Dermis microvascular lymphatic vessel endothelial cell (primary cell): ENCODE measurements around the gene MAML3. TPM values are rescaled to one million over a fixed set of nuclear protein-coding genes. Genes with fewer than 3 reads are reported as not detected.

Source experiments
- DNase-seq, 2 donors: peaks; one replicate each; pipeline versions ENCODE4 v3.0.0 to v3.0.0-alpha.2; 2010; ENCODE audit warnings: low read depth in 2 of 2
- total RNA-seq: library from RNA; depleted of rRNA; stranded (reverse); fragments of >200 nt; gene quantifications from 2 replicates; pipeline ENCODE4 v1.2.1, GENCODE V29; 2014

The MAML3 gene
- total RNA-seq, 1 donor from 2014 or later: 4.4 TPM

DNA sequence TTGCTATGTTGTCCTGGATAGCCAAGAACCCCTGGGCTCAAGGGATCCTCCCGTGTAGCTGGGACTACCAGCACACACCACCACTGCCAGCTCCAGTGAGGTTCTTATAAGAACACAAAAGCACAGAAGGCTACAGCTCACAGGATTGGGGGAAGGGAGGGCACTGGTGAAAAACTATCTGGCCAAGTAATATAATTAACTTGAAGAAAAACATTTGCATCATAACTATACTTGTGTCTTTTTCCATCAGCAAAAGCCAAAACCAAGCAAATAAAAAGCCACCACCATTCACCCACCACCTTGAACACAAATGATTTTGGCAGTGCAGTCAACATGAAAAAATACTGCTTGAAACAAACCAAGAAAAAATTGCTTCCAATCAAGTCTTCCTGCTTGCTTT, 188.2 kb downstream of the MAML3 start:
- DNase-seq: no peak

DNA sequence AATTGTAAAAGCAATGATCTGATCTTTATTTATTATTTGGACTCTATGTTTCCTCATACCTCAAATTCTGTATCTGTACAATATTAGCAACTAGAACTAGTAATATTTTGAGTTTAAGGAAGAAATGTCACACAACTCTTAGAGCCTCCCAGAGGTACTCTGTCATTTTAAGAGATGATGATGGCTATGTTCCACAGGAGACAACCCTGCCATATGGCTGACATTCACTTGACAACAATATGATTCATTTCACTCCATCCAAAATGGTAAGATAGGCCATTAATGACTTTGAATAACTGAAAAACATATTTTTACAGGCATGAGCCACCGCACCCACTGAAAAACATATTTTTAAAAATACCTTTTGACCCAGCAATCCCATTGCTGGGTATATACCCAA, 190.3 kb downstream of the MAML3 start:
- DNase-seq: no peak

DNA sequence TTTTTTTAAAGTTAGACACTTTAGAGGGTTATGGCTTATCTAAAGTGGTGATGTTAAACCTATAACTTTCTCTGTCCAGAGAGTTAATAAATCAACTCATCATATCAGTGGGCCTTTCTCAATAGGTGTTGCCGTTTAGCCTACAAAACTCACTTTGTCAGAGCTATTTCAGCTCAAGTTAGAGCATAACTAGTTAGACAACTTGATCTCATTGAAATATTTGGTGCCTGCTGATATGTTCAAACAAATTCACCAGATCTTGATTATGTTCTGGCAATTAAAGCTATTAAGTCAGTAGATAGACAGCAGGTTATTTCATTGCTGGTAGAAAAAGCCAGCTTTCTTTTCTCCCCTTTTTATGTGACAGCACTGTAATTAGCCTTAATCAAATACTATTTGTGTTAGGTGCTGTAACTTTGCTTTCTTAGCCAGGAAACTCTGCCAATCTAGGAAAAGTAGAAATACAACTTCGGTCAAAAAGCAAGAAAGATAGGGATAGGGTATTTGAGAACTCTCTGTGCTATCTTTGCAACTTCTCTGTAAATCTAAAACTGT, 191.8 kb downstream of the MAML3 start:
- DNase-seq: no peak

- DNase-seq: peak in 1 of 2 donors; percentile 10
Measured at GRCh38 chr4:139961344-139961946, 192.5 kb downstream of the MAML3 start.

GRCh38 chr4:139959396-139959795, 194.6 kb downstream of the MAML3 start:
- DNase-seq: no peak

DNA sequence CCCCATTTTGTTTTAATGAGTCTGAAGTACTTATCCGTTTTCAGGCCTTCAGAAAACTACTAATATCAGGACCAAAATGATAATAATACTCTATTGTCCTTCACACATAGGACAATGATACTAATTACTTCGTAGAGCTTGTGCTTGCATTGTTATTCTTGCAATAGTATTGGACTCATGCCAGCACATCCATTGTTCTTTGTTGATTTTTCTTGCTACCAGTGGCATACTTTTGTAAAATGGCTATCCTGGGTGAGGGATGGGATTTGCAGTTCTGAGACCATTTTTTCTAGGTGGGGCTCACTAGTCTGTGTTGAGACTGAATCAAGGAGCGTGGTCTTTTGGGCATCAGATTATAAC, 195.3 kb downstream of the MAML3 start:
- peak; percentile 63 to 83 for DNase-seq

- DNase-seq: no peak
Measured at GRCh38 chr4:139957986-139958738, 195.8 kb downstream of the MAML3 start.

DNA sequence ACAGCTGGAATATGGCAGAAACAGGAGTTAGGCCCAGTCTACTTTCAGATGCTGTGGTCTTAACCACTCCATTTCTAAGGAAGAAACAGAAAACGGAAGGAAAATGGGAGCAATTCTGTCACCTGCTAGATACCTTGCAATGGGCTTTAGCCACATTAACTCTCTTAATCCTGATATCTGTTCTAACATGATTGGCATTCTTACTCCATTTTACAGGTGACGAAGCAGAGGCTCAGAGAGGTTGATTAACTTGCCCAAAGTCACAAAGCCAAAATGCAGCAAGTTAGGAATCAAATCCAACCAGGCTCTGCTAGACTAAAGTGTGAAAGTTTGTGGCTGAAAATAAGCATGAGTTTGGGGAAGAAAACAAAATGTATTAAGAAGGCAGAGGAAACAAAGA, 196.9 kb downstream of the MAML3 start:
- DNase-seq: no peak

GRCh38 chr4:139956507-139957017, 197.4 kb downstream of the MAML3 start:
- peak; percentile 40 to 48 for DNase-seq

DNA sequence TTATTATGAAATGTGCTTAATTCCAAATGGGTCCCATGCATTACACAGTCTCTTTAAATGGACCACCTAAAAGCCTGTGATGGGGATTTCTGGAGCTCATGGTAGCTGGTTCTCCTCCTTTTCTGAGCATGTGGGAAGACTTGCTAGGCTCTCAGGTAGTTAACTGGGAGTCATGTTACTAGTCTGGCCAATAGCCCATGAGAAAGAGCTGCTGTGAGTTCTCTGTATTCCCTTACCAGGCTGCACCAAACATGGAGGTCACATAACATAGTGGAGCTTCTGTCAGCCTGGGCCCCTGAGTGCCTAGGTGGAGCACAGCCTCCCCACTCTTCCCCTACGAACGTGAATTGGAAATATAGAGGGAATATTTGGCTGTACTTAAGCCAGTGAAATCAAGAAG, 198.4 kb downstream of the MAML3 start:
- DNase-seq: no peak

GRCh38 chr4:139954512-139954911, 199.5 kb downstream of the MAML3 start:
- DNase-seq: no peak

DNA sequence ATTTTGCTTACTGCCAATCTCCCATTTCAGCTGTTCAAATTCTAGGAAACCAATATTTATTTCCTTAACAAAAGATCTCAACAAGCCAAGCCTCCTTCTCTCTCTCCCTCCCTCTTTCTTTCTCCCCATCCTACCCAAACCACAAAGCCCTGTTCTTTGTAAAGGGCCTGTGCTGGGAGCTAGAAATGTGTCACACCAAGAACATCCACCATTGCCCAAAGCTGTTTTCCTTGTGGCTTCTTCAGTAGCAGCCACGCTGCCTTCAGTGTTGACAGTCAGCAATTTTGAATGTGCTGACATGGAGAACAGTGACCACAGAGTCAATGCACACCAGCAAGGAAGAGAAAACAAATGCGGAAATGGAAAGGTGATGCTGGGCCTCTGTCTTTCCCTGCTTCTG, 203.0 kb downstream of the MAML3 start:
- DNase-seq: no peak

DNA sequence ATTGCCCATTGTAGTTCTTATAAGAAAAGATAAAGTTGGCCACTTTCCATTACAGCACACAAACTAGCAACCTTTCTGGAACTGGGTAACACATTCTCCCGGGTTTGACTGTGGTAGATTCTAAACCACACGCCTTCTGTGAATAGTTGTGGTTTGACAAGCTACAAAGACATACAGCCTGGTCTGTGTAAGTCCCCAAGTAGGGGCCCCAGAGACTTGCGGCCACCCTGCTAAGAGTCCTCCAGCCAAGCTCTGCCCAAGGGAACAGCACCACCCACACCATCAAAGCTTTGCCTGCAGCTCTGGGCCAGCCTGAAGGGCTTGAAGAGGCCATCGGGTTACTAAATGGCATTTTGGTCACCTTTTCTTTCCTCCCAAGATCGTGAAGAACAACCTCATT, 203.4 kb downstream of the MAML3 start:
- DNase-seq: no peak

GRCh38 chr4:139944916-139945315, 209.1 kb downstream of the MAML3 start:
- DNase-seq: peak in 1 of 2 donors; percentile 73

GRCh38 chr4:139943277-139943676, 210.7 kb downstream of the MAML3 start:
- DNase-seq: no peak

GRCh38 chr4:139942241-139942640, 211.7 kb downstream of the MAML3 start:
- DNase-seq: no peak

DNA sequence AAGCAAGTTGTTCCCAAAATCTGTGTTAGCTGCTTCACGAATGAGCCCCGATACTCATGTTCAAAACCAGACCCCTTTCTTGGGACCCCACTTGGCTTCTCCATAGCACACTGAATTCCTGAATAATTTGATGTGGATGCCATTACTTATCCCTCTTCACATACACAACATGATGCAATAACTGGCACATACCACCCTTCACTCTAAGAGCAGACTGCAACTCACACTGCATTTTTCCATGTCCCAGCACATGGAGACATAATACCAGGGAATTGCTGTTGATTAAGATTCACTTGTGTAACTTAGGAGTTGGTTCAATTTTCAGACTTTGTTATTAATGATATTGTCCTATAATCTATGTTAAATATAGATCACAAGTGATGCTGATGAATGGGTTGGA, 213.4 kb downstream of the MAML3 start:
- DNase-seq: no peak

- DNase-seq: no peak
Measured at GRCh38 chr4:139938414-139938813, 215.6 kb downstream of the MAML3 start.

- DNase-seq: no peak
Measured at GRCh38 chr4:139935911-139936310, 218.1 kb downstream of the MAML3 start.

- DNase-seq: no peak
Measured at GRCh38 chr4:139934708-139935195, 219.2 kb downstream of the MAML3 start.

DNA sequence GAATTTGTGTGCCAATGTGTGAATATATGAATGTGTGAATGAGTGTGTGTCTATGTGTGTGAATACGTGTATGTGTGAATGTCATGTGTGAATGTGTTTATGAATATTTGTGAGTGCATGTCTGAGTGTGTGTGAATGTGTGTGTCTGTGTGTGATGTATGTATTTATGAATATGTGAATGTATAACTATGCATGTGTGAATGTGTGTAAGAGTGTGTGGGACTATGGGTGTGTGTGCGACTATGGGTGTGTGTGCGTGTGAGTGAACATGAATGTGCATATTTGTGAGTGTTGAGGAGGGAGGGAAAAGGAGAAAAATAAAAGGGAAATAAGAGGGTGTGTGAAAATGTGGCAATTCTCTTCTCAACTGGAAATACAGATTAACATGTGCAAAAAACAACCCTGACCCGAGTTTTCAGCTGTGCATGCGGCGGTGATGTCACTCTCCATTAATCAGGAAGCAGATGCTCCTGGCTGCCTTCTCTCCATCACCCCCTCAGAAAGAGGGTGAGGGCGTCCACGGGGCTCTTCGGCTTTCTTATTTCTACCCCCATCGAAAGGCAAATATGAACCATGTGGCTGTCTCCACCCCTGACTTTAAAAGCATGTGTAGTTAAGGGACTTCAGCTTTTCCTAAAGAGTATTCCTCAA, 219.8 kb downstream of the MAML3 start:
- peak in 1 of 2 donors; percentile 54 for DNase-seq

DNA sequence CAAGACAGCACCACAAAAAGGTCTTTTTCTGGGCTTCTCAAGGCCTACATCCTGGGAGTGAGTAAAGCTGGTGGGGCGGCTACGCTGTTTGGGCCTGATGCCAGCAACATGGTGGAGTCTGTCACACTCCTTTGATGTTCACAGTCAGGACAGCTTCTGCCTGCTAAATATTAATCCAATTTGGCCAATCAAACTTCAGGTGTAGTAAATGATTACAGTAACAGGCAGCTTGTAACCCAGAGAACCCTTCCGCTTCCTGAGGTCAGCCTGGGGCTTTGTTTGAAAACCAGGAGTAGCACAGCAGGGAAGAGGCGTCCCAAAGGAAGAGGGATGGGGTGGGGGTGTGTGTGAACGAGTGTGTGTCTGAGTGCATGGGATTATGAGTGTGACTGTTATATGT, 220.4 kb downstream of the MAML3 start:
- no peak for DNase-seq
